ENCODE data around the gene KCNIP4.

The KCNIP4 gene

GRCh38 chr4:21692241-21692640 is 256.3 kb downstream of the KCNIP4 start:
- DNase-seq (ENCODE audit: low read depth, low spot score): no peak

GRCh38 chr4:21688596-21689265 is 259.8 kb downstream of the KCNIP4 start:
- no peak for DNase-seq (ENCODE audit: low read depth, low spot score)

- no peak for DNase-seq (ENCODE audit: low read depth, low spot score)
These were observed 262.7 kb downstream of the KCNIP4 start for GRCh38 chr4:21685911-21686310.

GRCh38 chr4:21680326-21680898 is 268.2 kb downstream of the KCNIP4 start:
- DNase-seq (ENCODE audit: low read depth, low spot score): no peak

- DNase-seq (ENCODE audit: low read depth, low spot score): no peak
These were observed 269.9 kb downstream of the KCNIP4 start for GRCh38 chr4:21678711-21679110.

GRCh38 chr4:21677173-21677572 is 271.4 kb downstream of the KCNIP4 start:
- no peak for DNase-seq (ENCODE audit: low read depth, low spot score)

- no peak for DNase-seq (ENCODE audit: low read depth, low spot score)
These were observed 284.2 kb downstream of the KCNIP4 start for GRCh38 chr4:21664355-21664754.

- DNase-seq (ENCODE audit: low read depth, low spot score): no peak
These were observed 291.7 kb downstream of the KCNIP4 start for GRCh38 chr4:21656832-21657231.

GRCh38 chr4:21655031-21655430 is 293.5 kb downstream of the KCNIP4 start:
- DNase-seq (ENCODE audit: low read depth, low spot score): no peak

- DNase-seq (ENCODE audit: low read depth, low spot score): no peak
These were observed 295.9 kb downstream of the KCNIP4 start for GRCh38 chr4:21652508-21653231.

- DNase-seq (ENCODE audit: low read depth, low spot score): no peak
These were observed 299.0 kb downstream of the KCNIP4 start for GRCh38 chr4:21649391-21650090.

GRCh38 chr4:21645776-21646175 is 302.8 kb downstream of the KCNIP4 start:
- DNase-seq (ENCODE audit: low read depth, low spot score): no peak

GRCh38 chr4:21641696-21642095 is 306.9 kb downstream of the KCNIP4 start:
- DNase-seq (ENCODE audit: low read depth, low spot score): no peak

- no peak for DNase-seq (ENCODE audit: low read depth, low spot score)
These were observed 310.3 kb downstream of the KCNIP4 start for GRCh38 chr4:21638171-21638725.

- no peak for DNase-seq (ENCODE audit: low read depth, low spot score)
These were observed 319.5 kb downstream of the KCNIP4 start for GRCh38 chr4:21628916-21629610.

- no peak for DNase-seq (ENCODE audit: low read depth, low spot score)
These were observed 320.4 kb downstream of the KCNIP4 start for GRCh38 chr4:21628116-21628670.

- no peak for DNase-seq (ENCODE audit: low read depth, low spot score)
These were observed 323.1 kb downstream of the KCNIP4 start for GRCh38 chr4:21625447-21625846.

GRCh38 chr4:21605006-21605405 is 343.6 kb downstream of the KCNIP4 start:
- DNase-seq (ENCODE audit: low read depth, low spot score): no peak

- no peak for DNase-seq (ENCODE audit: low read depth, low spot score)
These were observed 352.1 kb downstream of the KCNIP4 start for GRCh38 chr4:21596521-21596920.

GRCh38 chr4:21593671-21594001 is 354.9 kb downstream of the KCNIP4 start:
- no peak for DNase-seq (ENCODE audit: low read depth, low spot score)

- no peak for DNase-seq (ENCODE audit: low read depth, low spot score)
These were observed 355.5 kb downstream of the KCNIP4 start for GRCh38 chr4:21592970-21593670.
